ENCODE results near the gene TLE3.

The TLE3 gene

DNA sequence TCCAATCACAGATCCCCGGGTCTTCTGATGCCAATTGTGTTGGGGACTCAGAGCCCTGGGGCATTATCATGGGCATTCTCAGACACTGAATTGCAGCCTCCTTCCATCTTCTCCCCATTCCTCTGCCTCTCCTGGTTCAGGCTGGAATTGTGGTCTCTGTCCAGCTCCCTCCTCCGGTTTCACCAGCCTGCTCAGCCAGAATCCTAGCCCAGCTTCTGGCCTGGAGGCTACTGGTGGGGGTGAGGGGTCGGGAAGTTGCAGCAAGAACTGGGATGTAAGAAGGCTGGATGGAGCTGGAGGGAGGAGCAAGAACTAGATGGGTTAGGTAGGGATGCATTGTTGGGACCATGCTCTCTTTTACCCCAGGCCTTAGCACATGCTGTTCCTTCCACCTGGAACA lies 53.5 kb downstream of the TLE3 start:
- no peak for FAIRE-seq
- DNase-seq (ENCODE audit: insufficient read length, low spot score): no peak
- TF ChIP-seq POLR2A (IDR thresholded peaks at IDR 0.05; ENCODE audit: low read depth, low read length): no peak

DNA sequence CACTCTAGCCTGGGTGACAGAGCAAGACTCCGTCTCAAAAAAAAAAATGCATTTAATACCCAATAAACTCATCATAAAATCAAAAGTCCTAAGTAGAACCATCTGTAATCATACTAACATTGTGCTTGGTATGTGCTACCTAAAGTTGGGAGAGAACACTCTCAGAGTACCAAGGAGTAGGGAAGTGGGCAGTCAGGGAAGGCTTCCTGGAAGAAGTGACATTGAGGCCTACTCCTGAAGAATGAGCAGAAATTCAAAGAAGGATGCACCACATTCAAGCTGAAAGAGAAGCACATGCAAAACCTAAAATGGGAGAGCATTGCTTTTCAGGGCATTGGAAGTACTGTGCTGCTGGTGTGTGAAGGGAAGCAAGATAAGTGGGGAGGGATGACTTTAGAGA lies 54.1 kb downstream of the TLE3 start:
- FAIRE-seq (no peak), DNase-seq (ENCODE audit: insufficient read length, low spot score) (no peak)
- no peak for TF ChIP-seq POLR2A (IDR thresholded peaks at IDR 0.05; ENCODE audit: low read depth, low read length)

DNA sequence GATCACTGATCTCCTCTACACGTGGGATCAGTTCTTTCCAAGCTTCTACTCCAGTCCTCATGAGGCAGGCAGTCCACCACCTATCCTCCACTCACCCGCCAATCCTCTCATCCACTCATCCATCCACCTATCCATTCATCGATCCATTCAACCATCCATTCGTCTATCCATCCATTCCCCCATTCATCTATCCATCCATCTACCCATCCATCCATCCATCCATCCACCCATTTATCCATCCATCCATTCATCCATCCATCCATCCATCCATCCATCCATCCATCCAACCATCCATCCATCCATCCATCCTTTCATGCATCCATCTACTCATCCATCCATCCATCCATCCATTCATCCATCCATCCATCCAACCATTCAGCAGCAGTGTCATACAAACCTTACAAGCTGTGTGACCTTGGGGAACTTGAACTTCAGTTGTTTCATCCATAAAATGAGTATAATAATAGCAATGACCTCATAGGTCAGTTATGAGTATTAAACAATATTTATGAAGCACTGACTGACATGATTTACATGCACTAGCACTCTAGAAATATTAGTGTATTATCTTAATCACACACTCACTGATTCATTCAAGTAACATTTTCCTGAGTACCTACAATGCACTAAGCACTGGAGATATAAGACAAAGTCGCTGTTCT lies 55.0 kb downstream of the TLE3 start:
- FAIRE-seq (no peak), DNase-seq (ENCODE audit: insufficient read length, low spot score) (no peak)
- TF ChIP-seq POLR2A (IDR thresholded peaks at IDR 0.05; ENCODE audit: low read depth, low read length): no peak

DNA sequence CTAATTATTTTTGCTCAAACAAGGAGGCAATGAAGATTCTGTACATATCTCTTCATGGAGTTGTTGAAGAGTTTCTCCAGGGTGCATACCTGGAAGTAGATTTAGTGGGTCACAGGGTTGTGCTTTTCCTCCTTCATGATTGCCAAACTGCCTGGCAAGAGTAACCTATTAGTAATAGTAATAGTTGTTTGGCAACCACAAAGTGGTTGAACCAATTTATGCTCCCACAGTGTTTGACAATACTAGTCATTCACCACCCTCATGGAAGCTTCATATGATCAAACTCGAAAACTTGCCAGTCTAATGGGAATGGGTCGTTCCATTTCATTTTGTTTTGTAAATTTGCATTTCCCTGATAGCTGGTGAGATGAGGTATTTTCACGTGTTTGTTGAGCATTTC lies 57.8 kb downstream of the TLE3 start:
- no peak for DNase-seq (ENCODE audit: insufficient read length, low spot score)
- TF ChIP-seq POLR2A (IDR thresholded peaks at IDR 0.05; ENCODE audit: low read depth, low read length): no peak
- FAIRE-seq: no peak

DNA sequence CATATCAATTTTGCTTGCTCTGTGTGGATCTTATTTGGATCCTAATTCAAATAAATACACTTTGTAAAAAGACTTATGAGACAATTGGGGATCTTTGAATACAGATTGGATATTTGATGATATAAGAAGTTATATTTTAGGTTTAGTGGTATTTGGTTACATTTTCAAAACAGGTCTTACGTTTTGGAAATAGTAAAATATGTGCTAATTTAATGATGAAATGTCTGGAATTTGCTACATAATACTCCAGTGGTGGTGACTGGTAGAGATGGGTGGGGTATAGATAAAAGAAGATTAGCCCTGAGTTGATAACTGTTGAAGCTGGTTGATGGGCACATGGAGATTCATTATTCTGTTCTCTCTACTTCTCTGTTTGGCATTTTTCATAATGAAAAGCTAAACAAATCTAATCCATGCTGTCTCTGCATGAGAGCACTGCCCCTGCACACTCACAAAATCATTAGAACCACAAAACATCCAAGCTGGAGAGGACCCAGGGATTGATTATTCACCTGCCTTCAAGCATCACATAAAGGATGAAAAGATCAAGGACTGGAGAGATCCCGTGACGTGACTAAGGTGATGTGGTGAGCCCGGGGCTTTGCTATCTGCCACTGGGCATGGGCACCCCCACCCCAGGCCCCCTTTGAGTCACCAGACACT lies 58.9 kb downstream of the TLE3 start:
- FAIRE-seq (no peak), DNase-seq (ENCODE audit: insufficient read length, low spot score) (no peak)
- TF ChIP-seq POLR2A (IDR thresholded peaks at IDR 0.05; ENCODE audit: low read depth, low read length): no peak

DNA sequence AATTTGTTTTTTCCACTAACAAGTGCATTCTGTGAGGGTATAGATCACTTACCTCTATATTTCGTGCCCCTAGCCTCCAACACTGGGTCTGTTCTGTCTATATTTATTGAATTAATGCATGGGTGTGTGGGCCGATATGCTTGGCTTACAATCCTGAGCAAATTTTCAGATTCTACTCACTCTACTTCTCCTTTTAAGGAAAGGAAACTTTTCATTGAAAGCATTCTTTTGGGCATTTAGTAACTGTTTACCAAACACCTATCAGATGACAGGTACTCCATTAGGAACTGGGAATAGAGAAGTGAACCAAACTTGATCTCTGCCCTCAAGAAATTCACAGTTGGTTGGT lies 60.5 kb downstream of the TLE3 start:
- TF ChIP-seq POLR2A (IDR thresholded peaks at IDR 0.05; ENCODE audit: low read depth, low read length): no peak
- DNase-seq (ENCODE audit: insufficient read length, low spot score): no peak
- no peak for FAIRE-seq

DNA sequence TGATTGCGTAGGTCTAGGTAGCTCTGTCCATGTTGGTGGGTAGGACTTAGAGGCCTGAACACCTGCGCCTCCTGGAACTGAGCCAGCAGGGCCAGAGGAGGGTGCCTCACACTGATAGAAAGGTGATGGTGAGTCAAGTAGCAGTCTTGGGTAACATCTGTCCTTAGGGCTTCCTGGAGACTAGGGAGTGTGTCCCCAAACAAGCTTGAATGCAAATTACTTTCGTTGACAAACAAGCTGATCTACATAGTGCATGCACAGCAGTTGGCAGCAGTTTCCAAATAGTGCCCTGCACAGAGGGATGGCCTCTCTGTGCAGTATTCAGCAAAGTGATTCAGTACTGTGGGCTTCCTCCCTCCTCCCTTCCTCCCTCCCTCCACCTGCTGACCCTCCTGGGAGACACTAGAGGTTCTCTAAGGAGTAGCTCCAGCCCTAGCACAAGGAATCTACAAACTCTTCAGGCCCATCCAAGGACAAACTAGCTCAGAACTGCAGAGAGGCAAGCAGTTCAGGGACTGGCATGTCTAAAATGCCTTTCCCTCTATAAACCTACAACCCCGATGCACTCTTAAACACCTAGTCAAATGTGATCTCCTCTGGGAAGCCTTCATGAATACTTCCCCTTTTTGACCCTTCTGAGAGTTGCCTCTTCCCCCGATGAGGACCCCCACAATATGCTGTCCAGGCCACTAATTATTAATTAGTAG lies 61.0 kb downstream of the TLE3 start:
- TF ChIP-seq POLR2A (IDR thresholded peaks at IDR 0.05; ENCODE audit: low read depth, low read length): no peak
- DNase-seq (ENCODE audit: insufficient read length, low spot score) (no peak), FAIRE-seq (no peak)

DNA sequence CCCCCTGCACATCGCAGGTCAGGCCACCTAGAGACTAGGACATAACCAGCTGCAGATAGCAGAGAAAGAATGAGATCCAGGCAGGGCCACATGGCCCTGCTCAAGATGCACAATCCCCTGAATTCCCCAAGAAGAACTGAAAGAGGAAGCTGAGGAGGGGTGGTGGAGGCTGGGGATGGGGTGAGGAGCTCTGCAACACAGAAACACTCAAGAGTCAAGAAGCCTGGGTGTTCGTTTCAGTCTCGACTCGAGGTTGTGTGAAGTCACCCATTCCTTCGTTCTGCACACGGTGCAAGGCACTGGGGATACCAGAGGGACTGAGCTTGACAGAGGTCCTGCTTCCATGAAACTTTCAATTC lies 62.0 kb downstream of the TLE3 start:
- FAIRE-seq: no peak
- DNase-seq (ENCODE audit: insufficient read length, low spot score): no peak
- TF ChIP-seq POLR2A (IDR thresholded peaks at IDR 0.05; ENCODE audit: low read depth, low read length): no peak

DNA sequence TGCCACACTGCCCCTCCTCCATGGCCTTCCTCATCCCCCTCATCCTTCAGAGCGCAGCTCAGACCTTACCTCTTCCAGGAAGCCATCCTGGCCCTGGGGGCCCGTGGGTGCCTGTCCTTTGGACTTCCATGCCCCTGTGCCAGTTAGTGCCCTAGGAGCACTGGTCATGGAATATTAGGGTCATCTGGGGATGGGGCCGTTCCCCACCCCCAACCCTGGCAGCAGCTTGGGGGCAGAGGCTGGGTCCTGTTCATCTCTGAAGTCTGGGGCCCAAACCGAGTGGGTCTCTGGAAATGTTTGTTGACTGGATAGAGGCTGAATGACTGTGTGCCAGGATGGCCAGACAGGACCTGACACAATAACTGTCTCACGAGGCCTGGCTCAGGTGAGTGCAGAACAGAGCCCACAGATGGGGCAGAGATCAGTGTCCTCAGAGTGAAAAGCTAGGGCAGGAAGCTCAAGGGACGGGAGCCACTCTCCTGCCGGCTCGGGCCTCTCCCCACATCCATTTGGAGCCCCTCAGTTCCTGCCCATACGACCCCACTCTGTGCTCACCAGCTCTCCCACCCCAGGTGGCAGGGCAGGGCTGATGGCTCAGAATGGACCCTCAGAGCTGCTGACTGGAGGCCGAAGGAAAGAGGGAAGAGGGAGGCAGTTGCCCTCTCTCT lies 62.5 kb downstream of the TLE3 start:
- FAIRE-seq (no peak), DNase-seq (ENCODE audit: insufficient read length, low spot score) (no peak)
- TF ChIP-seq POLR2A (IDR thresholded peaks at IDR 0.05; ENCODE audit: low read depth, low read length): no peak

DNA sequence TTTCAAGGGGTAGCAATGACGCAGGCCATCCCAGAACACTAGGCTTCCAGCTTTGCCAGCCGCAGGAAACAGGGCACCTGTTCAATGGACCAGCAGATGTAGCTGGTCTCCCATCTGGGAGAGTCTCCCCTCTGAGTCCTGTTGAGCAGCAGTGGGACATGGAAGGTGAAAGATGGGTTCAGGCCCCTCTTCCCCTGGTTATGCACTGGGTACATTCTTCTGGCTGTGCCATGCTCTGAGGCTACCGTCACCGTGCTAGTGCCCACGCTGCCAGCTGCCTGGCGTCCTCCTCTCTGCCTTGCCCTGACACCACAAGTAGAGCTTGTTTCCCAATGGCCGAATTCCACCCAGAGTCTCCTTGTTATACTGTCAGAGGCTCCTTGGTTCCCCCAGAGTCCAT lies 63.1 kb downstream of the TLE3 start:
- no peak for TF ChIP-seq POLR2A (IDR thresholded peaks at IDR 0.05; ENCODE audit: low read depth, low read length)
- DNase-seq (ENCODE audit: insufficient read length, low spot score) (no peak), FAIRE-seq (no peak)

DNA sequence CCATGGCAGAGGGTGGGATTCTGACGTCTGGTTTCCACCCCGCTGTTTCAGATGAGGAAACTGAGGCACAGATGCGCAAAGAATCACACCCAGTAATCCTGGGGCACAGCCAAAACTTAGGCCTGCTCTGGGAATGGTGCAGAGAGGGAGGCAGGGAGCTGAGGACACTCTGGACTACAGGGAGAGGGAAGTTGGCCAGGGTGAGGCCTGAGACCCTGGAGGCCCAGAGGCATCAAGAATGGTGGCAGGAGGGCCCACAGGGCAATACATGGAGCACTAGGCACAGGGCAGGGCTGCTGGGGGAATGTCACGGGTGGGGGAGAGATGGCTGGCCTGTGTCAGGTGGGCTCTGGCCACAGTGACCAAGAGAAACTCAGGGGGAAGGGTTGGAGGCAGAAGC lies 63.6 kb downstream of the TLE3 start:
- FAIRE-seq: no peak
- DNase-seq (ENCODE audit: insufficient read length, low spot score): no peak
- no peak for TF ChIP-seq POLR2A (IDR thresholded peaks at IDR 0.05; ENCODE audit: low read depth, low read length)

DNA sequence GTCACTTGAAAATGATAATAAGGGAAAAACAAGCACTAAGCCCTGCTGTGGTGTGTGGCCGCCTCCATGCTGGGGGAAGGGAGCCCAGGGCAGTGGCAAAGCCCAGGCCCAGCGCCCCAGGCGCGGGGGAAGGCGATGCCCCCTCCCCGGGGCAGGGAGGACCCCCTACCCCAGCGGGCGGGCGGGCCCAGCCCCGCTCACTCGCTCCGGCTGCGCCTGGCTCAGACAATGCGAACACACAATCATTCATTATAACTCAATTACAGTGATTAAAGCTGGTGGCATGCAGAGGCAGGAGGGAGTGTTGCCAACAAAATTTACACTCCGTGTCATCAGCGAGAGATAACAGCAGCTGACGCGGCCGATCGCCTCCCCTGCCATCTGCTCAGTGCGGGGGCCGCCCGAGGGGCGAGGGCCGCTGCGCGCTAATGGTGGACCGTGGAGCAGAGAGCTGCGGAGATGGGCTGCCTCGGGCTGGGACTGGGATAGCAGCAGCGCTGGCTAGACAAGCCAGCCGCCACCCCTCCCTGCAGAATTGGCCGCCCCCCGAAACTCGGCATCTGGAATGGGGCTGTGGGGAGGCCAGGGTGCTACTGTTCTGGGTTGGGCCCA lies 64.1 kb downstream of the TLE3 start:
- no peak for DNase-seq (ENCODE audit: insufficient read length, low spot score)
- no peak for FAIRE-seq
- TF ChIP-seq POLR2A (IDR thresholded peaks at IDR 0.05; ENCODE audit: low read depth, low read length): no peak

DNA sequence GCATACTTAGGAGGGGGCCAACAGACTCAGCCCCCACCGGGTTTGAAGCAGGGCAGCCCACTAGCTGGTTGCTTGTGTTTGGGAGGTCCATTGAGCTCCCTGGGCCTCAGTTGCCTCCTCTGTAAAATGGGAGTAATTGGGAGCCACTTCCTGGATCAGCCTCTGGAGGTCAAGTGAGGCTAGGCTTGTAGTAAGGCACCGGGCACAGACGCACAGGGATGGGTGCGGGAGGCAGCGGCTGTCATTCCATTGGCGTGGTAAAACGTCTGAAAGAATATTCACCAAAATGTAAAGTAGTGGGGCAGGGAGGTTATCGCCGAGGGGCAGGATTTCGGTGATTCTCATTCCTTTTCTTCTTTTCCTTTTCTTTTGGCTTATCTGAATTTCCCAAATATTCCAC lies 64.6 kb downstream of the TLE3 start:
- FAIRE-seq (no peak), DNase-seq (ENCODE audit: insufficient read length, low spot score) (no peak)
- TF ChIP-seq POLR2A (IDR thresholded peaks at IDR 0.05; ENCODE audit: low read depth, low read length): no peak

DNA sequence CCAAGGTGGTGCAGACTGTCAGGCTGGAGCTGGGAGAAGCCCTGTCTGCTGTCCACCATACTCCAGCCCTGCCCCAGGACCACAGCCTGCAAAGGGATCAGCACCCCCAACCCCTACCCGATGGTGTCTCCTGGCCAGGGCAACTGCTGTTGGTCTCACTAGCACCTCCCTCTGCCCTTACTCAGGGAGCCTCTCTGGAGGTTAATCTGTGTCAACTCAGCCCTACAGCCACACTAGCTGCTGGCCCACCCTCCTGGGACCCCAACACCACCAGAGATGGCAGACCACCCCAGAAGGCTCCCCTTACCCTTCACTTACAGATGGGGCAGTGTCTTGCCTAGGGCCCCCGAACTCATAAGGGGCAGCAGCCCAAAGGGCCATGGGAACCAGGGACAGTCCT lies 65.2 kb downstream of the TLE3 start:
- no peak for FAIRE-seq
- no peak for TF ChIP-seq POLR2A (IDR thresholded peaks at IDR 0.05; ENCODE audit: low read depth, low read length)
- DNase-seq (ENCODE audit: insufficient read length, low spot score): no peak

Measured in H54 (cell line).